Measurements from ENCODE around the gene LRRC32. TPM values are rescaled to one million over a fixed set of nuclear protein-coding genes. Genes with fewer than 3 reads are reported as not detected.

The LRRC32 gene
- total and polyA plus RNA-seq, 2 experiments from 2014 or later: 0.42 to 0.58 TPM

DNA sequence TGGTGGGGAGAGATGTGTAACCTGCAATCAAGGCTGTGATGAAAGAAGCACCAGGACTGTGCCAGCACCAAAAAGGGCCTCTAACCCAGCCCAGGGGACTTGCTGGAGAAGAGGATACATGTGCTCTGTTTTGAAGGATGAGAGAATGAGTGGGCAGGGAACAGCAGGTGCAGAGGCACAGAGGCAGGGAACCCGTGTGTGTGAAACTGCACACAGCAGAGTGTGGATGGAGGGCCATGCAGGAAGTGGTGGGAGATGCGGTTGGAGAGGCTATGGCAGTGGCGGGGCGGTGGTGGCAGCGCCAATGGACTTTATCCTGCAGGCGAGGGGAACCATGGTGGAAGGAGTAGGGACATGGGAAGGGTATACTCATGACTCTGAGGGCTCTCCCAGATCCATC is 25.2 kb upstream of the LRRC32 start (continued):
- no peak for TF ChIP-seq ZNF331 (CRISPR knock-in tag; IDR thresholded peaks at IDR 0.05; ENCODE audit: low read depth)
- TF ChIP-seq POLR2AphosphoS5 (IDR thresholded peaks at IDR 0.05; ENCODE audit: low read depth): no peak
- no peak for TF ChIP-seq EZH2phosphoT487 (IDR thresholded peaks at IDR 0.05; ENCODE audit: unreplicated experiment)
- TF ChIP-seq CTCF (conservative IDR thresholded peaks at IDR 0.05; ENCODE audit: low read depth in 2 of 2): no peak
- no peak for TF ChIP-seq REST (IDR thresholded peaks at IDR 0.05; ENCODE audit: unreplicated experiment)
- no peak for TF ChIP-seq ETS1 (IDR thresholded peaks at IDR 0.05)

DNA sequence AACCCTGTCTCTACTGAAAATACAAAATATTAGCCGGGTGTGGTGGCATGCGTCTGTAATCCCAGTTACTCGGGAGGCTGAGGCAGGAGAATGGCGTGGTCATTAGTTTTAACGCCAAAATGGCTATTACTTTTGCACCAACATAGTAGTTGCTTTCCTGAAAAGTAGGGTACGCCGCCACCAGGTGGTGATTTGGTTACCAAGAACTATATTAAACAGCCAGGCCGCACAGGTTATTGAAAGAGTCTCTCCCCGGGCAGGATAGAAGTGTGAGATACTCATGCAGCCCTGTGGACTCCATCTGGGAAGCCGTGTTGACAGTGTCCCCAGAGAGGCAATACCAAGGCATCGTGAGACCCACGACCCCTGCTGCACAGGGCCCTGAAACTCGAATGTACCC is 24.6 kb upstream of the LRRC32 start:
- peaks cover 10% of the 10 kb centered on the region for H3K27me3 Mint-ChIP-seq (ENCODE audit: insufficient read depth, low read depth, poor library complexity)
- 0 out of 2 replicates have a peak, but pooled peaks cover 4% of the 10 kb centered on the region for H3F3A ChIP-seq (replicated peaks; ENCODE audit: low read depth)
- DNase-seq (ENCODE audit: low spot score): peak; percentile 43
- no peaks in the 10 kb centered on the region for H4K20me1 ChIP-seq (replicated peaks; ENCODE audit: insufficient read depth)
- no peak overlapping the region for H3K4me2 ChIP-seq
- H3K4me3 Mint-ChIP-seq: no peak overlapping the region
- TF ChIP-seq CTCF (conservative IDR thresholded peaks at IDR 0.05; ENCODE audit: low read depth in 2 of 2) (peak; percentile 19 to 39; a peak in 2 of 4 replicates), CREB1 (CRISPR knock-in tag; IDR thresholded peaks at IDR 0.05; ENCODE audit: low read depth) (no peak)
- no peaks in the 10 kb centered on the region for H3K36me3 Mint-ChIP-seq (ENCODE audit: low read depth)
- no peaks in the 10 kb centered on the region for H3K27me3 ChIP-seq (ENCODE audit: insufficient read depth)
- no peaks in the 10 kb centered on the region; the same call in 2 of the 3 replicates for H3K9me3 Mint-ChIP-seq
- H2AFZ ChIP-seq: no peak overlapping the region; the same call in 1 of the 2 replicates
- no peak overlapping the region for H3K27ac ChIP-seq (ENCODE audit: low read depth)
- H3K36me3 ChIP-seq (ENCODE audit: insufficient read depth): no peaks in the 10 kb centered on the region
- H3K27ac Mint-ChIP-seq: no peak overlapping the region
- H3K4me1 ChIP-seq (ENCODE audit: insufficient read depth): peaks cover 10% of the 10 kb centered on the region
- no peak overlapping the region for H3K4me3 ChIP-seq
- H3K4me1 Mint-ChIP-seq: peaks cover 16% of the 10 kb centered on the region
- no peaks in the 10 kb centered on the region for H3K9me2 ChIP-seq (ENCODE audit: insufficient read depth)
- ATAC-seq: no peak
- H3K79me2 ChIP-seq (replicated peaks; ENCODE audit: insufficient read depth): no peaks in the 10 kb centered on the region
